D721Med (cell line): Measurements from ENCODE around the gene WAS.
A peak's percentile ranks its signal among the peaks of the same experiment; 100 is the strongest.

Experiments used
- DNase-seq: peaks from one replicate; pipeline ENCODE4 v3.0.0; 2011; ENCODE audit warnings: low spot score; ENCODE audit not compliant: insufficient read length
- FAIRE-seq: peaks from 2 replicates; lab custom pipeline; 2011; peaks lifted over from hg19 to GRCh38; lab: Jason Lieb, UNC
- TF ChIP-seq, protein P1 (sequence below): IDR thresholded peaks from 2 replicates; pipeline ENCODE4 v1.5.1; 2012; ENCODE audit warnings: mild to moderate bottlenecking, control low read depth; ENCODE audit not compliant: insufficient read depth; ENCODE audit errors: missing control alignments

WAS gene

DNA sequence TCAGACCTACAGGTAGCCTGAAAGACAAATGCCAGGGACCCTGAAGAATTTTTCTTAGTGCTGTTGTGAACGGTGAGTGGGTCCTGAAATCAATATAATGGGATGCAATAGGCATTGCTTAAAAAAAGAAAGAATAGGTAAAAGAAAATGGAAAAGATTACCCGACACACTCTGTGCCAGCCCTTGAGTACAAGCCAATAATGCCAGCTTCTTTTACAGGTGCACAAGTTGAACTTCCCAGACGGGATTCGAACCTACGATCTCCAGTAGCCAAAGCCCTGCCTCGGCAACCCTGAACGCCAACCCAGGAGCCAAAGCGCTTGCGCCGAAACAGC, 53.2 kb downstream of the WAS start:
- no peak for DNase-seq
- no peak for FAIRE-seq
- TF ChIP-seq, protein P1, sequence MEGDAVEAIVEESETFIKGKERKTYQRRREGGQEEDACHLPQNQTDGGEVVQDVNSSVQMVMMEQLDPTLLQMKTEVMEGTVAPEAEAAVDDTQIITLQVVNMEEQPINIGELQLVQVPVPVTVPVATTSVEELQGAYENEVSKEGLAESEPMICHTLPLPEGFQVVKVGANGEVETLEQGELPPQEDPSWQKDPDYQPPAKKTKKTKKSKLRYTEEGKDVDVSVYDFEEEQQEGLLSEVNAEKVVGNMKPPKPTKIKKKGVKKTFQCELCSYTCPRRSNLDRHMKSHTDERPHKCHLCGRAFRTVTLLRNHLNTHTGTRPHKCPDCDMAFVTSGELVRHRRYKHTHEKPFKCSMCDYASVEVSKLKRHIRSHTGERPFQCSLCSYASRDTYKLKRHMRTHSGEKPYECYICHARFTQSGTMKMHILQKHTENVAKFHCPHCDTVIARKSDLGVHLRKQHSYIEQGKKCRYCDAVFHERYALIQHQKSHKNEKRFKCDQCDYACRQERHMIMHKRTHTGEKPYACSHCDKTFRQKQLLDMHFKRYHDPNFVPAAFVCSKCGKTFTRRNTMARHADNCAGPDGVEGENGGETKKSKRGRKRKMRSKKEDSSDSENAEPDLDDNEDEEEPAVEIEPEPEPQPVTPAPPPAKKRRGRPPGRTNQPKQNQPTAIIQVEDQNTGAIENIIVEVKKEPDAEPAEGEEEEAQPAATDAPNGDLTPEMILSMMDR = no peak

DNA sequence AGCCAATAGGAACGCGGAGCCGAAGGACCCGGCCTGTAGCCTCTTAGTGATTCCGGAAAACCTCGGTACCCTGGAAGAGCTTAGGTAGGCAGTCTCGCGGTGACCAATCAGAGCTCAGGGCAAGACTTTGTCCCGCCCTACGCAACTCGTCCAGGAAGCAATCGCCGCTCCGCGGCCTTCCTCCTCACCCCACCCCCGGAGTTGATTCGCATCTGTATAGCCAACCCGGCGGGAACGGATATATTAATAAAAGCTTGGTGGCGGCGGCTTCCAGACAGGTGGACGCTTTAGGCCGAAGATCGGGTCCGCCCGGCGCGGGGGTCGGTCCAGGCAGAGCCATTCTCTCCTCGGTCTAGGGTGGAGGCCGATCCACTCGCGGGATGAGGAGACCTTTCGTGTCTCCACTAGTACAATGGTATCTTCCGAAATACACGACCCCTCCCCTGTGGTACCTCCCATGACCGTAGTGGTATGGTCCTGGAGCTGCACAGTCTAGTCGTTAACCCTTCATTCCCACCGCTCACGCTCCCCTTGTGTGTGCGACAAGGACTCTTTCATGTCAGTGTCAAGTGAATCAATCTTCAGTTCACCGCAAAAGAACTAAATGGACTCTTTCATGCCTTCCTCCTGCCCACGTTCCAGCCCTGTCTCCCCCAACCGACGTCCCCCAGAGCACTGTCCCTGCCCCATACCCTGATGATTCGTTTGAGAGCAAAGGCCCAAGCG, 53.8 kb downstream of the WAS start:
- peak; percentile 25 for DNase-seq
- TF ChIP-seq, protein P1 = no peak
- FAIRE-seq = no peak

DNA sequence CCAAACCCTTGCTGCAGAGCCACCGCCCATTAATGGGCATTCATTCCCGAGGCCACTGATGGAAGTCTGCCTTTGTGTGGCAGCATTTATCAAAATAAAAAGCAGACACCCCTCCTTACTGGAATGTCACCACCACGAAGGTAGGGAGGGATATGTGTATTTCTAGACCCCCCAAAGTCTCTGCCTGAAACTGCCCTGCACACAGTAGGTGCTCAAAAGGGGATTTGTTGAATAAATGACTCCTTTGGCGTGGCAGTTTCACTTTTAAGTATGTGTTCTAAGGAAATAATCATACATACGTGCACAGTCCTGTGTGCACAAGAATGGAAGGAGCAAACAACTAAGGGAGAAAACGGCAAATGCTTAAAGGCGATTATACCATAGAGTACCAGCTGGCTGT, 54.3 kb downstream of the WAS start:
- TF ChIP-seq, protein P1 = no peak
- FAIRE-seq = no peak
- no peak for DNase-seq
